SKM-1 (cell line): Measurements from ENCODE around the gene LRBA.
"Not testable (repeated sequence)": the region's sequence is repeated elsewhere in the genome, so short reads cannot be mapped to it uniquely, and the experiment has no call there.

Experiments
- DNase-seq: peaks from one replicate; lab custom pipeline; 2025; ENCODE audit not compliant: unreplicated experiment; lab: John Stamatoyannopoulos, UW

Gene LRBA

GRCh38 chr4:150948074-150948473 is 67.0 kb downstream of the LRBA start:
- DNase-seq, result no peak

DNA sequence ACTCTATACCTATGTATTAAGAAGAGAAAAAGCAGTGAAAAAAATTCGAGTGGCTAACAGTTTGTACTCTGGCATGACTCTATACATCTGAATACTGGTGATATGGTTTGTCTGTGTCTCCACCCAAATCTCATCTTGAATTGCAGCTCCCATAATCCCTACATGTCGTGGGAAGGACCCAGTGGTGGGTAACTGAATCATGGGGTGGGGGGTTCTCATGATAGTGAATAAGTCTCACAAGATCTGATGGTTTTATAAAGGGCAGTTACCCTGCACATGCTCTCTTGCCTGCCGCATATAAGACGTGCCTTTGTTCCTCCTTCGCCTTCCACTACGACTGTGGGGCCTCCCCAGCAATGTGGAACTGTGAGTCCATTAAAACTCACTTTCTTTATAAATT is 70.4 kb downstream of the LRBA start:
- no peak for DNase-seq

GRCh38 chr4:150943818-150944217 is 71.3 kb downstream of the LRBA start:
- DNase-seq, result no peak

- no peak for DNase-seq
Measured at GRCh38 chr4:150943126-150943525, 72.0 kb downstream of the LRBA start.

DNA sequence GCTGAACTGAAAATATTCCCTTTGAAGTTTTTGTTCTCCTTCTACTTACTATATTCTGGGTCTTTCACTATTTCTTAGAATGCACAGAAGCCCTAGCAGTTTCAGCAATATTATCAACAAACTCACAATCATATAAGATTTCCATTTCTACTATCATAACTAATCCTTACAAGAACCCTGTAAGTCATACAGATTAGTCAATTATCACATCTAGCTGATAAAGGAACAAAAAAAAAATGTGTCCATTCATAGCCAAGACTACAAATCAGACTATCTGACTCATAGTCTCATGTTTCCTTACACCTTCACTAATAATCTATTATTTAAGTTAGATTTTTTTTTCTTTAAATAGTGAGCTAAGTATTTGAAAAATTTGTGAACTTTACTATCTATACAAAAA is 72.5 kb downstream of the LRBA start:
- no peak for DNase-seq

DNA sequence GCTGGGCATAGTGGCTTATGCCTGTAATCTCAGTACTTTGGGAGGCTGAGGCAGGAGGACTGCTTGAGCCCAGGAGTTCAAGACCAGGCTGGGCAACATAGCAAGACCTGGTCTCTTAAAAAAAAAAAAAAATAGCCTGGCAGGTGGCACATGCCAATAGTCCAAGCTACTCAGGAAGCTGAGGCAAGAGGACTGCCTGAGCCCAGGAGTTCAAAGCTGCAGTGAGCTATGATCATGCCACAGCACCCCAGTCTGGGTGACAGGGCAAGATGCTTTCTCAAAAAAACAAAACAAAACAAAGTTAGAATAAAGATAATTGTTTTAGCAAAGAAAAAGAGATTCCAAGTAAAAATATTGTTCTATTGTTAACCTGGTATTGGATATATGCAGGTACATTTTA is 75.0 kb downstream of the LRBA start:
- no peak for DNase-seq

DNA sequence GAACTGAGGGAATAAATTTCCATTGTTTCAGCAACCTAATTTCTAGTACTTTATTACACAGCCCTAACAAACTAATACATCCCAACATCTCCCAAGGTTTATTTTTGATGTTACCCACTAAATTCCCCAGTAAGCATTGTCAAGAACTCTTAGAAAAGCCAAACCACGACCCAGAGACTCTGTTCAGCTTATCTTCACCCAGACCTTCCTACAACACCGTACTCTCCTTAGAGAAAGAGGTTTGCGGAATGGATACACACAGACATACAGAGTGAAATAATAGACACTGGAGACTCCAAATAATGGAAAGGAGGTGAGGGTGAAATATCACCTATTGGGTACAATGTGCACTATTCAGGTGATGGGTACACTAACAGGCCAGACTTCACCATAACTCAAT is 75.6 kb downstream of the LRBA start:
- DNase-seq, result no peak

GRCh38 chr4:150938873-150939499 is 76.1 kb downstream of the LRBA start:
- DNase-seq, result no peak

- DNase-seq, result no peak
Measured at GRCh38 chr4:150938417-150938816, 76.7 kb downstream of the LRBA start.

GRCh38 chr4:150934022-150934421 is 81.1 kb downstream of the LRBA start:
- no peak for DNase-seq

DNA sequence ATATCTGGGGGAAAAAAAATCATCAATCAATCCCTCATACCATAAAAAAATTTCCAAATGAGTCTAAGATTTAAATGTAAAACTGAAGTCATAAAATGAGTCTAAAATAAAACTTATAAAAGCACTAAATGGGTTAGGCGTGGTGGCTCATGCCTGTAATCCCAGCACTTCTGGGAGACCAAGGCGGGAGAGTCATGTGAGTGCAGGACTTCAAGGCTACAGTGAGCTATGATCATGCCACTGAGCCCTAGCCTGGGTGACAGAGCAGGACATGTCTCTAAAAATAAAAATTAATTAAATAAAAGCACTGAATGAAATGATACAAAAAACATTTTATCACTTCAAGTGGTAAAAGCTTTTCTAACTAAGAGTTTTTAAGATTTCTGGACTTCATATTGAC is 83.3 kb downstream of the LRBA start:
- DNase-seq, result no peak

- no peak for DNase-seq
Measured at GRCh38 chr4:150931005-150931404, 84.1 kb downstream of the LRBA start.

GRCh38 chr4:150923945-150924344 is 91.1 kb downstream of the LRBA start:
- no peak for DNase-seq

- DNase-seq, result not testable (repeated sequence)
Measured at GRCh38 chr4:150921486-150921885, 93.6 kb downstream of the LRBA start.

DNA sequence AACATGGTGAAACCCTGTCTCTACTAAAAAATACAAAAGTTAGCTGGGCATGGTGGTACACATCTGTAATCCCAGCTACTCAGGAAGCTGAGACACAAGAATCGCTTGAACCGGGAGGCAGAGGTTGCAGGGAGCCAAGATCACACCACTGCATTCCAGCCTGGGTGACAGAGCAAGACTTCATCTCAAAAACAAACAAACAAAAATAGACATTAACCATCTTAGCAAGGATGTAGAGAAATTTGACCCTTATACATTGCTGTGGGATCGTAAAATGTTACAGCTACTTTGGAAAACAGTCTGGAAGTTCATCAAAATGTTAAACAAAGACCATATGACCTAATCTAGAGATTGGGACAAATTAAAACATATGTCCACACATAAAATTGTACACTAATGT is 96.5 kb downstream of the LRBA start:
- not testable (repeated sequence) for DNase-seq

DNA sequence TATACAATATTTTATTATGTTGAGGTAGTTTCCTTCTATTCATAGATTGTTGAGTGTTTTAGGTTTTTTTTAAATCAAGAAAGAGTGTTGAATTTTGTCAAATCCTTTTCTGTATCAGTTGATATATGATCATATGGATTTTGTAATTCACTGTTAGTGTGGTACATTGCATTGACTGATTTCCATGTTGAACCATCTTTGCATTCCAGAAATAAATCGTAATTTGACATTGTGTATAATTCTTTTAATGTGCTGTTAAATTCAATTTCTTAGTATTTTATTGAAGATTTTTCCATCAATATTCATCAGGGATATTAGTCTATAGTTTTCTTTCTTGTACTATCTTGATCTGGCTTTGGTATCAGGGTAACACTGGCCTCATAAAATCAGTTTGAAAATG is 103.8 kb downstream of the LRBA start:
- no peak for DNase-seq

GRCh38 chr4:150909116-150909515 is 106.0 kb downstream of the LRBA start:
- DNase-seq, result no peak

- DNase-seq, result no peak
Measured at GRCh38 chr4:150906987-150907633, 108.0 kb downstream of the LRBA start.

DNA sequence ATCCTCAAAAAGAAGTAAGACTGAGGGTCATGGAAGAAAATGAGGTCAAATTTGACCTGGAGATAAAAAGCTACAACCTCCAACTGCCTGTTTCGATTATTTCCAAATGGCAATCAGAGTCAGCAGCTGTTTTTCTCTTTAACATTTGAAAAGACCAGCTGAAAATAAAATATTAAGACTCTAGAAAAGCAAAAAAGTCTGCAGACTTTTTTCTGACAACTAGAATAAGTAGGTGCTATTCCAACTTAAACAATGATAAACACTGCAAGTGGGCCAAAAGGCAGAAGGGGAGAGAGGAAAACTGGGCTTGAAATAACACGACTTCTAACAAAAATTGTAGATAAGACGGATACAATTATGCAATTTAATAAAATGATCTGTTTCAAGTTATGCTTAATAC is 110.4 kb downstream of the LRBA start:
- no peak for DNase-seq

DNA sequence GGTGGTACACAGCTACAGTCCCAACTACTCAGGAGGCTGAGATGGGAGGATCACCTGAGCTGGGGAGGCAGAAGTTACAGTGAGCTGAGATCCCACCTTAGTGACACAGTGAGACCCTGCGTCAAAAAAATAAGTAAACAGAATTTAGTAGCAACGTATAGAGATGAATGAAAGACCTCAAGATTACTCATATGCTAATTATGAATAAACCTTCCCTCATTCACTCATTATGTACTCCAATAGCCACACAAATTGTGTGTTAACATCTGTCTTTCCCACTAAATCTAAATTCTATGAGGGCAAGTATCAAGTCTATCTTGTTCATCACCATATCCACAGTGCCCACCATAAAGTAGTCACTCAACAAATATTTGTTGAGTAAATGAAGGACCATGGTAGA is 111.5 kb downstream of the LRBA start:
- DNase-seq, result no peak

- DNase-seq, result peak; percentile 7
Measured at GRCh38 chr4:150896497-150896896, 118.6 kb downstream of the LRBA start.

DNA sequence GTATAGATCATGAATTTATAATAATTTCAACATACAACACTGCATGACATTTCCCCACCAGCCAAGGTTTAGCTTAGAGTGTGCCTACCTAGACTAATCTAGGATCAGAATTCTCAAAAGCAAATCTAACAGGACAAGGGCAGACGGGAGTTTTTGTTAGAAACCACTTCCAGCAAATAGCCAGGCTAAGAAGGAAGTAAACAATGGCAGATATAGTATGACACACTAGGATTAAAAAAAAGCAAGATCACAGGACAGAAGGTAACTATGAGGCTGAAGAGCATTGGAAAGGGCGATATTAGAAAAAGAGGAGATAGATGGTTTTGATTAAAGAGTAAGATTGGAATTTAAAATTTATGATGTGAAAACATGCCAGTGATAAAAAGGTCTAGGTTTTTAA is 124.8 kb downstream of the LRBA start:
- no peak for DNase-seq

DNA sequence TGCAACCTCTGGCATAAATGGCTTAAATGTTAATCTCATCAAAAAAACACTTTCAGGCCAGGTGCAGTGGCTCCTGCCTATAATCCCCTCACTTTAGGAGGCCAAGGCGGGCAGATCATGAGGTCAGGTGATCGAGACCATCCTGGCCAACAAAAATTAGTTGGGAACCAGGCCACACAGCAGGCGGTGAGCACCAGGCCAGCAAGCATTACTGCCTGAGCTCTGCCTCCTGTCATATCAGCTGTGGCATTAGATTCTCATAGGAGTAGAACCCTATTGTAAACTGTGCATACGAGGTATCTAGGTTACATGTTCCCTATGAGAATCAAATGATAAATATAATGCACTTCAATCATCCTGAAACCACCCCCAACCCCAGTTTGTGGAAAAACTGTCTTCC is 125.8 kb downstream of the LRBA start:
- DNase-seq, result no peak
